ENCODE data around the gene PRKN. TPM values are rescaled to one million over a fixed set of nuclear protein-coding genes. Genes with fewer than 3 reads are reported as not detected.

PRKN gene
- total and polyA plus RNA-seq, 4 experiments from 2014 or later: 0.50 to 5.3 (median 2.9) TPM

- Mint-ChIP-seq H3K9me3 (peaks cover 4 to 41% (median 30%) of the 10 kb centered on the region in 8 donors), H3K27ac (no peak overlapping the region), H3K4me1 (no peaks in the 10 kb centered on the region), H3K4me3 (no peak overlapping the region), H3K36me3 (no peaks in the 10 kb centered on the region), H3K27me3 (no peaks in the 10 kb centered on the region)
- CTCF ChIA-PET (ENCODE audit: partially characterized antibody): no interaction called here
- no peaks in the 10 kb centered on the region for H3K36me3 ChIP-seq (ENCODE audit: insufficient read depth, low read length)
- no peaks in the 10 kb centered on the region for H3K4me1 ChIP-seq (ENCODE audit: insufficient read depth, low read length)
- H3K9me3 ChIP-seq (ENCODE audit: control insufficient read depth in 1 of 2, low read length in 2 of 2): no peaks in the 10 kb centered on the region
- H3K27ac ChIP-seq (ENCODE audit: low read depth, low read length): no peak overlapping the region
- POLR2A ChIA-PET (ENCODE audit: partially characterized antibody): no interaction called here
- DNase-seq: no peak
- H3K27me3 ChIP-seq (ENCODE audit: insufficient read depth, low read length): no peaks in the 10 kb centered on the region
- intact Hi-C loops (cut with micrococcal nuclease): no loop called here
- no peak overlapping the region for H3K4me3 ChIP-seq (ENCODE audit: low read length in 2 of 2)
Measured at GRCh38 chr6:162100096-162100495, 627.5 kb downstream of the PRKN start.

DNA sequence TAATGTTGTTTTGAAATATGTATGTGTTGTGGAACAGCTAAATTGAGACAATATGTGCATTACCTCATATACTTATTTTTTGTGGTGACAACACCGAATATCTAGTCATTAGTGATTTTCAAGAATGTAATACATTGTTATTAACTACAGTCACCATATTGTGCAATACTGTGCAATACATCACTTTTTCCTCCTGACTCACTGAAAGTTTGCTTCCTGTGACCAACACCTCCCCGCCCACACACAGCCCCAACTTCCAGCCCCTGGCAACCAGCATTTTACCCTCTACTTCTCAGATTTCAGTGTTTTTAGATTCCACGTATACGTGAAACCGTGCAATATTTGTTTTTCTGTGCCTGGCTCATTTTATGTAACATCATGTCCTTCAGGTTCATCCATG is 627.9 kb downstream of the PRKN start:
- no peak for DNase-seq
- H3K27ac ChIP-seq (ENCODE audit: low read depth, low read length): no peak overlapping the region
- no peaks in the 10 kb centered on the region for H3K9me3 ChIP-seq (ENCODE audit: control insufficient read depth in 1 of 2, low read length in 2 of 2)
- Mint-ChIP-seq H3K27ac (no peak overlapping the region), H3K36me3 (no peaks in the 10 kb centered on the region), H3K9me3 (peaks cover 4 to 40% (median 30%) of the 10 kb centered on the region in 8 donors), H3K4me1 (no peaks in the 10 kb centered on the region), H3K27me3 (no peaks in the 10 kb centered on the region), H3K4me3 (no peak overlapping the region)
- ChIA-PET POLR2A (ENCODE audit: partially characterized antibody) (no interaction called here), CTCF (ENCODE audit: partially characterized antibody) (no interaction called here)
- no peaks in the 10 kb centered on the region for H3K36me3 ChIP-seq (ENCODE audit: insufficient read depth, low read length)
- no peaks in the 10 kb centered on the region for H3K4me1 ChIP-seq (ENCODE audit: insufficient read depth, low read length)
- intact Hi-C loops (cut with micrococcal nuclease): no loop called here
- no peak overlapping the region for H3K4me3 ChIP-seq (ENCODE audit: low read length in 2 of 2)
- no peaks in the 10 kb centered on the region for H3K27me3 ChIP-seq (ENCODE audit: insufficient read depth, low read length)

DNA sequence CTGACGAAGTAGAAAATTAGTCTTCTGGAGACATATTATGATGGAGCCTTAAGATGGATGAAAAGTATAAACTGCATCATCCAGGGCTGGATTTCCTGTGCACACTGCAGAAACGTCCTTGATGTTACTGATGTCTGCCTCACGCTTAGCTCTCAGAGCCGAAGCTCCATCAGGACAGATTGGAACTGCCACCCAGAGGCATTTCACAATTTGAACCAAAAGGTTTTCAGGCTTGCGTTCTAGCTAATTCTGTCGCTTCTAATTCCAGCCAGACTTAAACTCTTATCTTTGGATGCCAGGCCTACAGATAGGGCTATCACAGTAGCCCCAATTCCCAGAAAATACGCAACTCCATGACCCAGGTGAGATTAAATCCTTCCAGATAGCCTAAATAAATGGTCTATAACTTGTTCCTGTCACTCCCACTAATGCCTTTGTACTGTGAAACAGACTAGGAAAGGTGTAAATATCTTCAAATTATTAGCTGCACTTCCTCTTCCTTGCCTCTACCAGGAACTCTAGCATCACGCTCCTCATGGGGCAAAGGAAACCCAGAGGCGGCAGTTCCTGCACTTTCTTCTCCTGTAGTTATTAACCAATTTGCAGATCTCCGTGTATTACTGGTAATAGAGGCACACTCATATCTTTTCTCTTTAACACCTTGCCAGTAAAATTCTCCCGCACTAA is 634.6 kb downstream of the PRKN start:
- no peaks in the 10 kb centered on the region for H3K4me1 Mint-ChIP-seq
- Histone ChIP-seq H3K4me1 (ENCODE audit: insufficient read depth, low read length) (no peaks in the 10 kb centered on the region), H3K27me3 (ENCODE audit: insufficient read depth, low read length) (no peaks in the 10 kb centered on the region), H3K4me3 (ENCODE audit: low read length in 2 of 2) (no peak overlapping the region), H3K36me3 (ENCODE audit: insufficient read depth, low read length) (no peaks in the 10 kb centered on the region), H3K9me3 (ENCODE audit: control insufficient read depth in 1 of 2, low read length in 2 of 2) (no peaks in the 10 kb centered on the region), H3K27ac (ENCODE audit: low read depth, low read length) (no peak overlapping the region)
- H3K27me3 Mint-ChIP-seq: no peaks in the 10 kb centered on the region
- H3K9me3 Mint-ChIP-seq: peaks cover 0 to 26% (median 23%) of the 10 kb centered on the region in 8 donors
- H3K4me3 Mint-ChIP-seq: no peak overlapping the region
- intact Hi-C loops (cut with micrococcal nuclease): no loop called here
- ChIA-PET CTCF (ENCODE audit: partially characterized antibody) (no interaction called here), POLR2A (ENCODE audit: partially characterized antibody) (no interaction called here)
- no peak for DNase-seq
- H3K36me3 Mint-ChIP-seq: peaks cover 0 to 4% of the 10 kb centered on the region in 2 donors
- H3K27ac Mint-ChIP-seq: no peak overlapping the region

DNA sequence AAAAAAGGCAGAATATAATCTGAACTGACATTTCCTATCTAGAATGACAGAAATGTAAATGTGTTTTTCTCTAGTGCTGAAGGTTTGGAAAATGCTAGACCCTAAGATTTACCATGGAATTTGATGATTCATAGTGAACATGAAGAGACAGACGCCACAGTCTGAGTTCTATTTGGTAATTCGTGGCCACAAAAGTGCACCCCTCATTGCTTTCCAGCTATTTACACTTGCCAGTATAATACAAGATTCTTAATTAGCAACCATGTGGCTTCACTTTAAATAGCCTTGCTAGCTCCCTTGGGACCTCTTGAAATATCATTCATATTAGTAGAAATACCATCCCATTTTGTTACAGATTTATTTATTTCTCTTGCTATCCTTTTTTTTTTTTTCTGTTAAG is 636.8 kb downstream of the PRKN start:
- Histone ChIP-seq H3K9me3 (ENCODE audit: control insufficient read depth in 1 of 2, low read length in 2 of 2) (no peaks in the 10 kb centered on the region), H3K4me1 (ENCODE audit: insufficient read depth, low read length) (no peaks in the 10 kb centered on the region), H3K36me3 (ENCODE audit: insufficient read depth, low read length) (no peaks in the 10 kb centered on the region), H3K27me3 (ENCODE audit: insufficient read depth, low read length) (no peaks in the 10 kb centered on the region), H3K4me3 (ENCODE audit: low read length in 2 of 2) (no peak overlapping the region), H3K27ac (ENCODE audit: low read depth, low read length) (no peak overlapping the region)
- DNase-seq: no peak
- Mint-ChIP-seq H3K36me3 (peaks cover 0 to 4% of the 10 kb centered on the region in 2 donors), H3K27me3 (no peaks in the 10 kb centered on the region), H3K4me3 (no peak overlapping the region), H3K9me3 (peaks cover 0 to 29% (median 18%) of the 10 kb centered on the region in 8 donors), H3K27ac (no peak overlapping the region), H3K4me1 (no peaks in the 10 kb centered on the region)
- ChIA-PET CTCF (ENCODE audit: partially characterized antibody) (no interaction called here), POLR2A (ENCODE audit: partially characterized antibody) (no interaction called here)
- intact Hi-C loops (cut with micrococcal nuclease): no loop called here

- DNase-seq: no peak
Measured at GRCh38 chr6:162088091-162088490, 639.5 kb downstream of the PRKN start.

GRCh38 chr6:162085561-162085960 is 642.0 kb downstream of the PRKN start:
- H3K27ac Mint-ChIP-seq: no peak overlapping the region
- no peaks in the 10 kb centered on the region for H3K4me1 Mint-ChIP-seq
- H3K27me3 ChIP-seq (ENCODE audit: insufficient read depth, low read length): no peaks in the 10 kb centered on the region
- H3K4me3 ChIP-seq (ENCODE audit: low read length in 2 of 2): no peak overlapping the region
- H3K4me1 ChIP-seq (ENCODE audit: insufficient read depth, low read length): no peaks in the 10 kb centered on the region
- H3K27ac ChIP-seq (ENCODE audit: low read depth, low read length): no peak overlapping the region
- peaks cover 3 to 27% (median 15%) of the 10 kb centered on the region in 8 donors for H3K9me3 Mint-ChIP-seq
- H3K36me3 ChIP-seq (ENCODE audit: insufficient read depth, low read length): no peaks in the 10 kb centered on the region
- ChIA-PET CTCF (ENCODE audit: partially characterized antibody) (no interaction called here), POLR2A (ENCODE audit: partially characterized antibody) (no interaction called here)
- H3K4me3 Mint-ChIP-seq: no peak overlapping the region
- H3K36me3 Mint-ChIP-seq: no peaks in the 10 kb centered on the region
- DNase-seq: no peak
- no peaks in the 10 kb centered on the region for H3K27me3 Mint-ChIP-seq
- intact Hi-C loops (cut with micrococcal nuclease): no loop called here
- no peaks in the 10 kb centered on the region for H3K9me3 ChIP-seq (ENCODE audit: control insufficient read depth in 1 of 2, low read length in 2 of 2)

More at GRCh38 chr6:162088091-162088490, 639.5 kb downstream of the PRKN start:
- Mint-ChIP-seq H3K27ac (no peak overlapping the region), H3K4me1 (no peaks in the 10 kb centered on the region), H3K27me3 (no peaks in the 10 kb centered on the region), H3K9me3 (peaks cover 3 to 19% (median 11%) of the 10 kb centered on the region in 8 donors), H3K4me3 (no peak overlapping the region), H3K36me3 (no peaks in the 10 kb centered on the region)
- H3K4me1 ChIP-seq (ENCODE audit: insufficient read depth, low read length): no peaks in the 10 kb centered on the region
- POLR2A ChIA-PET (ENCODE audit: partially characterized antibody): no interaction called here
- CTCF ChIA-PET (ENCODE audit: partially characterized antibody): no interaction called here
- H3K36me3 ChIP-seq (ENCODE audit: insufficient read depth, low read length): no peaks in the 10 kb centered on the region
- H3K4me3 ChIP-seq (ENCODE audit: low read length in 2 of 2): no peak overlapping the region
- no peak overlapping the region for H3K27ac ChIP-seq (ENCODE audit: low read depth, low read length)
- H3K9me3 ChIP-seq (ENCODE audit: control insufficient read depth in 1 of 2, low read length in 2 of 2): no peaks in the 10 kb centered on the region
- no peaks in the 10 kb centered on the region for H3K27me3 ChIP-seq (ENCODE audit: insufficient read depth, low read length)
- intact Hi-C loops (cut with micrococcal nuclease): no loop called here

DNA sequence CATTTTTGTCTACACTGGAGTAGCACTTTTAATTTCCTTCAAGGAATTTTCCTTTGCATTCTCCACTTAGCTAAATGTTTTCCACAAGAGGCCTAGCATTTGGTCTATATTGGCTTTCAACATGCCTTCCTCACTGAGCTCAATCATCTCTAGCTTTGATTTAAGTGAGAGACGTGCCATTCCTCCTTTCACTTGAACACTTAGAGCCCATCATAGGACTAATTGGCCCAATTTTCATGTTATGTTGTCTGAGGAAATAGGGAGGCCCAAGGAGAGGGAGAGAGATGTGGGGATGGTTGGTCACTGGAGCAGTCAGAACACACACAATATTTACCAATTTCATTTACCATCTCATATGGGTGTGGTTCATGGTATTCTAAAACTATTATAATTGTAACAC is 645.0 kb downstream of the PRKN start:
- Mint-ChIP-seq H3K4me3 (no peak overlapping the region), H3K36me3 (no peaks in the 10 kb centered on the region), H3K27ac (no peak overlapping the region), H3K9me3 (peaks cover 3 to 28% (median 15%) of the 10 kb centered on the region in 8 donors), H3K27me3 (no peaks in the 10 kb centered on the region), H3K4me1 (no peaks in the 10 kb centered on the region)
- Histone ChIP-seq H3K9me3 (ENCODE audit: control insufficient read depth in 1 of 2, low read length in 2 of 2) (no peaks in the 10 kb centered on the region), H3K4me1 (ENCODE audit: insufficient read depth, low read length) (no peaks in the 10 kb centered on the region), H3K27ac (ENCODE audit: low read depth, low read length) (no peak overlapping the region), H3K4me3 (ENCODE audit: low read length in 2 of 2) (no peak overlapping the region), H3K27me3 (ENCODE audit: insufficient read depth, low read length) (no peaks in the 10 kb centered on the region), H3K36me3 (ENCODE audit: insufficient read depth, low read length) (no peaks in the 10 kb centered on the region)
- POLR2A ChIA-PET (ENCODE audit: partially characterized antibody): no interaction called here
- DNase-seq: no peak
- CTCF ChIA-PET (ENCODE audit: partially characterized antibody): no interaction called here
- intact Hi-C loops (cut with micrococcal nuclease): no loop called here

DNA sequence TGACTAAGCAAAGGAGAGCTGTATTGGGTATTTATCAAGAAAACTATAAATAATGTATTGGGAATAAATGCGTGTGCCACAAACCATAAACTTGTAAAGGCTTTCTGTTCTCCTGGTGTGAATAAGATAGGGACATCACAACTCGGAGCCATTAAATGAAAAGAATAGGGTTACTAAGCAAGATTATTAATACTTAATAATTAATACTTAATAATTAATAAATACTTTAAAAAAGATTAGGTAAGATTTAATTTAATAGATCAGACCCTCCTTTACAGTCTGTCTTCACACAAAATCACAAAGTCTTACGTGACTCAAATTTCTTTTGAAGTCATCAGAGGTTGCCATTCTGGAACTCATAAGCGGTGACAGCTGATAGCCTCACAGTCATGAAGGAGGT is 648.9 kb downstream of the PRKN start:
- no peaks in the 10 kb centered on the region for H3K4me1 Mint-ChIP-seq
- CTCF ChIA-PET (ENCODE audit: partially characterized antibody): no interaction called here
- no peak overlapping the region for H3K4me3 ChIP-seq (ENCODE audit: low read length in 2 of 2)
- H3K27ac Mint-ChIP-seq: no peak overlapping the region
- intact Hi-C loops (cut with micrococcal nuclease): no loop called here
- peaks cover 0 to 2% of the 10 kb centered on the region in 2 donors for H3K9me3 ChIP-seq (ENCODE audit: control insufficient read depth in 1 of 2, low read length in 2 of 2)
- DNase-seq: no peak
- no peak overlapping the region for H3K4me3 Mint-ChIP-seq
- H3K27me3 Mint-ChIP-seq: no peaks in the 10 kb centered on the region
- H3K36me3 ChIP-seq (ENCODE audit: insufficient read depth, low read length): no peaks in the 10 kb centered on the region
- no peak overlapping the region for H3K27ac ChIP-seq (ENCODE audit: low read depth, low read length)
- no peaks in the 10 kb centered on the region for H3K27me3 ChIP-seq (ENCODE audit: insufficient read depth, low read length)
- peaks cover 0 to 37% (median 22%) of the 10 kb centered on the region in 8 donors for H3K9me3 Mint-ChIP-seq
- peaks cover 0 to 3% of the 10 kb centered on the region in 2 donors for H3K36me3 Mint-ChIP-seq
- POLR2A ChIA-PET (ENCODE audit: partially characterized antibody): no interaction called here
- H3K4me1 ChIP-seq (ENCODE audit: insufficient read depth, low read length): no peaks in the 10 kb centered on the region
